Measurements from ENCODE around the gene MAML2. TPM values are rescaled to one million over a fixed set of nuclear protein-coding genes. Genes with fewer than 3 reads are reported as not detected.

MAML2 gene
- total and polyA plus RNA-seq, 9 of the 15 experiments (the other 6 are each of a cell fraction or from before 2014, with no cell fraction given): 0.79 to 6.8 (median 4.8) TPM

GRCh38 chr11:96337541-96338431, 5.2 kb downstream of the MAML2 start (continued):
- peak in 1 of 2 experiments; percentile 20 for TF ChIP-seq AFF1 (IDR thresholded peaks at IDR 0.05; ENCODE audit: low read depth in 1 of 2, partially characterized antibody in 2 of 2)
- TF ChIP-seq, protein P1, sequence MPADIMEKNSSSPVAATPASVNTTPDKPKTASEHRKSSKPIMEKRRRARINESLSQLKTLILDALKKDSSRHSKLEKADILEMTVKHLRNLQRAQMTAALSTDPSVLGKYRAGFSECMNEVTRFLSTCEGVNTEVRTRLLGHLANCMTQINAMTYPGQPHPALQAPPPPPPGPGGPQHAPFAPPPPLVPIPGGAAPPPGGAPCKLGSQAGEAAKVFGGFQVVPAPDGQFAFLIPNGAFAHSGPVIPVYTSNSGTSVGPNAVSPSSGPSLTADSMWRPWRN (IDR thresholded peaks at IDR 0.05; ENCODE audit: low read depth): 0 out of 2 replicates have a peak, but pooled peaks have one; percentile 16
- TF ChIP-seq RBFOX2 (IDR thresholded peaks at IDR 0.05; ENCODE audit: low read depth, low read length): 0 out of 2 replicates have a peak, but pooled peaks have one; percentile 8
- peak; percentile 65 for TF ChIP-seq ATF7 (IDR thresholded peaks at IDR 0.05)
- peak; percentile 17; the same call in 1 of the 2 replicates for TF ChIP-seq CREM (IDR thresholded peaks at IDR 0.05; ENCODE audit: low read depth)
- TF ChIP-seq, protein P2, sequence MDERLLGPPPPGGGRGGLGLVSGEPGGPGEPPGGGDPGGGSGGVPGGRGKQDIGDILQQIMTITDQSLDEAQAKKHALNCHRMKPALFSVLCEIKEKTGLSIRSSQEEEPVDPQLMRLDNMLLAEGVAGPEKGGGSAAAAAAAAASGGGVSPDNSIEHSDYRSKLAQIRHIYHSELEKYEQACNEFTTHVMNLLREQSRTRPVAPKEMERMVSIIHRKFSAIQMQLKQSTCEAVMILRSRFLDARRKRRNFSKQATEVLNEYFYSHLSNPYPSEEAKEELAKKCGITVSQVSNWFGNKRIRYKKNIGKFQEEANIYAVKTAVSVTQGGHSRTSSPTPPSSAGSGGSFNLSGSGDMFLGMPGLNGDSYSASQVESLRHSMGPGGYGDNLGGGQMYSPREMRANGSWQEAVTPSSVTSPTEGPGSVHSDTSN (CRISPR knock-in tag; IDR thresholded peaks at IDR 0.05; ENCODE audit: low read depth): no peak
- TF ChIP-seq, protein P2 (tag; conservative IDR thresholded peaks at IDR 0.05; ENCODE audit: low read depth): peak; percentile 88
- TF ChIP-seq NFE2L1 (tag; IDR thresholded peaks at IDR 0.05; ENCODE audit: borderline replicate concordance, low read depth): no peak
- TF ChIP-seq ZNF644 (tag; IDR thresholded peaks at IDR 0.05; ENCODE audit: low read depth): peak; percentile 17; the same call in 1 of the 2 replicates
- TF ChIP-seq, protein P3, sequence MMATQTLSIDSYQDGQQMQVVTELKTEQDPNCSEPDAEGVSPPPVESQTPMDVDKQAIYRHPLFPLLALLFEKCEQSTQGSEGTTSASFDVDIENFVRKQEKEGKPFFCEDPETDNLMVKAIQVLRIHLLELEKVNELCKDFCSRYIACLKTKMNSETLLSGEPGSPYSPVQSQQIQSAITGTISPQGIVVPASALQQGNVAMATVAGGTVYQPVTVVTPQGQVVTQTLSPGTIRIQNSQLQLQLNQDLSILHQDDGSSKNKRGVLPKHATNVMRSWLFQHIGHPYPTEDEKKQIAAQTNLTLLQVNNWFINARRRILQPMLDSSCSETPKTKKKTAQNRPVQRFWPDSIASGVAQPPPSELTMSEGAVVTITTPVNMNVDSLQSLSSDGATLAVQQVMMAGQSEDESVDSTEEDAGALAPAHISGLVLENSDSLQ (IDR thresholded peaks at IDR 0.05): peak; percentile 90
- peak; percentile 6; the same call in 1 of the 2 replicates for TF ChIP-seq HDAC2 (IDR thresholded peaks at IDR 0.05)
- TF ChIP-seq ZNF175 (CRISPR knock-in tag; IDR thresholded peaks at IDR 0.05; ENCODE audit: low read depth): peak; percentile 78
- TF ChIP-seq KAT7 (CRISPR knock-in tag; IDR thresholded peaks at IDR 0.05; ENCODE audit: borderline replicate concordance): peak; percentile 56; the same call in 1 of the 2 replicates
- TF ChIP-seq HMG20A (CRISPR knock-in tag; conservative IDR thresholded peaks at IDR 0.05): no peak

All from K562 (cell line).